ENCODE data around the gene SEMA7A. TPM values are rescaled to one million over a fixed set of nuclear protein-coding genes. Genes with fewer than 3 reads are reported as not detected.

Gene SEMA7A
- total and polyA plus RNA-seq, 9 of the 15 experiments (the other 6 are each of a cell fraction or from before 2014, with no cell fraction given) = 0.04 to 8.2 (median 5.4) TPM; not detected in 1

- no peak for TF ChIP-seq RBM17 (IDR thresholded peaks at IDR 0.05; ENCODE audit: borderline replicate concordance, low read depth, low read length)
- TF ChIP-seq MLX (CRISPR knock-in tag; conservative IDR thresholded peaks at IDR 0.05) = 0 out of 4 replicates have a peak, but pooled peaks of 1 of the 2 experiments have one; percentile 46
- peak; percentile 89 for TF ChIP-seq CLOCK (CRISPR knock-in tag; IDR thresholded peaks at IDR 0.05; ENCODE audit: borderline replicate concordance)
- TF ChIP-seq ZNF644 (tag; IDR thresholded peaks at IDR 0.05; ENCODE audit: low read depth) = peak; percentile 97
- TF ChIP-seq NR2F6 (CRISPR knock-in tag; IDR thresholded peaks at IDR 0.05) = 0 out of 2 replicates have a peak, but pooled peaks have one; percentile 27
- TF ChIP-seq NBN (IDR thresholded peaks at IDR 0.05; ENCODE audit: low read depth) = peak; percentile 98
- TF ChIP-seq MYC (IDR thresholded peaks at IDR 0.05; ENCODE audit: low read depth, low read length) = peak; percentile 94
- TF ChIP-seq MYC (CRISPR knock-in tag; IDR thresholded peaks at IDR 0.05; ENCODE audit: borderline replicate concordance, low read depth) = no peak
- peak; percentile 94 for TF ChIP-seq CUX1 (CRISPR knock-in tag; IDR thresholded peaks at IDR 0.05)
- no peak for TF ChIP-seq ZNF3 (CRISPR knock-in tag; IDR thresholded peaks at IDR 0.05)
- TF ChIP-seq ZNF263 (CRISPR knock-in tag; IDR thresholded peaks at IDR 0.05; ENCODE audit: borderline replicate concordance) = peak; percentile 72
- no peak for TF ChIP-seq BRF2 (IDR thresholded peaks at IDR 0.05; ENCODE audit: borderline replicate concordance, insufficient read depth, insufficient read length)
- peak; percentile 97 for TF ChIP-seq ZNF175 (CRISPR knock-in tag; IDR thresholded peaks at IDR 0.05; ENCODE audit: low read depth)
- peak; percentile 19; the same call in 1 of the 2 replicates for TF ChIP-seq PKNOX1 (IDR thresholded peaks at IDR 0.05)
- no peak for TF ChIP-seq SMAD2 (IDR thresholded peaks at IDR 0.05; ENCODE audit: low read depth, low read length)
These were observed 44.3 kb downstream of the SEMA7A start (continued) for GRCh38 chr15:74389241-74390048.

Measured in K562 (cell line).